Pancreas (tissue), 10 donors: ENCODE results near the gene S100A8. TPM values are rescaled to one million over a fixed set of nuclear protein-coding genes. Genes with fewer than 3 reads are reported as not detected.
"Not testable (repeated sequence)": the region's sequence is repeated elsewhere in the genome, so short reads cannot be mapped to it uniquely, and the experiment has no call there.

Experiments
- ATAC-seq, 4 donors: fragments of 200-7000 bp; cut with Tn5 transposase; one replicate each; pipeline versions ENCODE4 v1.8.0 to v1.9.1; 2020; ENCODE audit warnings: mild to moderate bottlenecking in 4 of 4, moderate library complexity in 4 of 4
- DNase-seq, 6 donors: peaks; one replicate each; pipeline ENCODE4 v3.0.0-alpha.2; 2020
- FAIRE-seq: peaks from 2 replicates; lab custom pipeline; 2012; peaks lifted over from hg19 to GRCh38; lab: Jason Lieb, UNC
- H3K27ac ChIP-seq, 4 donors: fragments of 200-600 bp; sonication (generic); 1 replicate in 3 of 4; 2 replicates in 1 of 4; pipeline versions ENCODE4 v1.5.0 to v1.8.0; 2020
- H3K27me3 ChIP-seq, 4 donors: fragments of 200-600 bp; one replicate each; pipeline ENCODE4 v1.8.0; 2021
- H3K36me3 ChIP-seq, 3 donors: fragments of 200-600 bp; sonication (generic) in 1 of 3; one replicate each; pipeline versions ENCODE4 v1.5.0 to v1.8.0; 2020 to 2021
- H3K4me1 ChIP-seq, 3 donors: fragments of 200-600 bp; one replicate each; pipeline ENCODE4 v1.8.0; 2021
- H3K4me3 ChIP-seq, 4 donors: fragments of 200-600 bp; sonication (generic) in 2 of 4; one replicate each; pipeline versions ENCODE4 v1.5.0 to v1.8.0; 2020 to 2021
- H3K9me3 ChIP-seq, 4 donors: fragments of 200-600 bp; one replicate each; pipeline ENCODE4 v1.8.0; 2021
- CTCF ChIP-seq, 4 donors: fragments of 200-600 bp; sonication (generic) in 3 of 4; IDR thresholded peaks; one replicate each; pipeline versions ENCODE4 v1.5.0 to v1.8.0; 2021; ENCODE audit warnings: antibody characterized with exemption in 4 of 4
- WGBS, 2 donors: extraction: QIAGEN DNeasy Blood & Tissue Kit; methylation state at CpG; one replicate each; pipeline ENCODE4 v1.1.7; 2013; 5-methylcytosine and 5-hydroxymethylcytosine counted together
- intact Hi-C, 3 donors: fragments of 100-400 bp; cut with DNase I; formaldehyde crosslinking; loops; one replicate each; pipeline versions ENCODE4 v1.11.1 to v1.14.2; 2022
- polyA plus RNA-seq, 2 donors: library from polyadenylated mRNA; stranded (reverse); fragments of 200-250 nt; gene quantifications; one replicate each; pipeline ENCODE4 v1.2.3, GENCODE V29; 2013
- total RNA-seq, 6 donors: library from RNA; stranded (reverse); fragmentation: NEBNext Ultra II Directional in 4 of 6; extraction: Animal tissue kit (Norgen Biotek cat#: 25700) in 4 of 6; gene quantifications; one replicate each; pipeline versions ENCODE4 v1.2.1 to v1.2.4, GENCODE V29; 2021 to 2023
- donor health status: healthy with polysubstance abuse.
- donor health status: DM: no; HTN: no; CAD: no; lungs with moderate emphysema.
- donor health status: DM: no; HTN: no; CAD: no.
- donor health status: control.
- donor health status: control.
- donor health status: Bipolar disorder and iron deficiency.
- donor health status: DM: yes; HTN: yes; CAD: no.
- donor health status: DM: no; HTN: no; CAD: no.
- donor health status: DM: no; HTN: no; CAD: no.
- donor health status: DM: yes; HTN: yes; CAD: no.

The S100A8 gene
- total and polyA plus RNA-seq, 8 donors: 2.0 to 41.9 (median 19.7) TPM

GRCh38 chr1:153348511-153349362 lies 42.1 kb downstream of the S100A8 start, which contains the start of gene PGLYRP4:
PGLYRP4 (minus strand) TSS chr1:153348841; CDS start chr1:153347932, 909 bp downstream.
- H3K27me3 ChIP-seq: peaks cover 0 to 16% (median 0%) of the 10 kb centered on the region in 4 donors
- no peak for FAIRE-seq
- no peak within 1 kb of the TSS for H3K4me3 ChIP-seq
- H3K9me3 ChIP-seq: no peaks in the 10 kb centered on the region
- DNase-seq: no peak
- intact Hi-C loops: no loop called here
- no peaks in the 10 kb centered on the region for H3K36me3 ChIP-seq
- WGBS, 2 donors: 40 to 55% methylated on average over 9 to 10 of the region's 10 CpGs
- no peak for TF ChIP-seq CTCF (IDR thresholded peaks at IDR 0.05)
- no peak for ATAC-seq
- no peak within 1 kb of the TSS for H3K27ac ChIP-seq
- no peaks in the 10 kb centered on the region for H3K4me1 ChIP-seq

DNA sequence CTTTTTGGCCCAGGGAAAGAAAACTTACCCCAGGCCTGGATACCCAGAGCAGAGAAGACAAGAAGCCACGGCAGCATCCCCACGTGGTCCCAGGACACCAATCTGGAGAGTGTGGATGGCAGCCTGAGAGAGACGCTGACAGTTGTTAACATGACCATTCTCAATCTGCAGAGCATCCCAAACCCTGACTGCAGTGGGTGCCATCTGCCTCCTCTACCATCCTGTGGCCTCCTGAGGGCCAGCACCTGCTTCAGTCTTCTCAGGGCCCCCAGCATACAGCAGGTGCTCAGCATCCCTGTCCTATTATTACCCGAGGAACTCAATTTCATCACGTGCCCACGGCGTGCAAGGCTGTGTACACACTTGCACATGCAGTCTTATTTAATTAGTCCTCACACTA lies 43.0 kb downstream of the S100A8 start:
- no peak for ATAC-seq
- no peaks in the 10 kb centered on the region for H3K36me3 ChIP-seq
- H3K4me1 ChIP-seq: no peaks in the 10 kb centered on the region
- 35 to 43% methylated on average over 7 of the region's 7 CpGs for WGBS, 2 donors
- no peak for FAIRE-seq
- no peaks in the 10 kb centered on the region for H3K9me3 ChIP-seq
- H3K27me3 ChIP-seq: peaks cover 0 to 11% (median 0%) of the 10 kb centered on the region in 4 donors
- H3K27ac ChIP-seq: no peak overlapping the region
- intact Hi-C loops: no loop called here
- DNase-seq: no peak
- no peak overlapping the region for H3K4me3 ChIP-seq
- TF ChIP-seq CTCF (IDR thresholded peaks at IDR 0.05): no peak

GRCh38 chr1:153347049-153347448 lies 43.8 kb downstream of the S100A8 start:
- FAIRE-seq, H3K9me3 ChIP-seq, ATAC-seq, DNase-seq, H3K36me3 ChIP-seq, intact Hi-C loops, H3K27me3 ChIP-seq, H3K4me3 ChIP-seq, H3K27ac ChIP-seq, H3K4me1 ChIP-seq: not testable (repeated sequence)
- WGBS, 2 donors: 54 to 60% methylated on average over 14 of the region's 14 CpGs

GRCh38 chr1:153346077-153346723 lies 44.7 kb downstream of the S100A8 start:
- ATAC-seq (peak in 1 of 4 donors; percentile 37), DNase-seq (no peak), FAIRE-seq (no peak)
- 45 to 55% methylated on average over 6 of the region's 6 CpGs for WGBS, 2 donors
- no peak for TF ChIP-seq CTCF (IDR thresholded peaks at IDR 0.05)
- Histone ChIP-seq H3K27ac (no peak overlapping the region), H3K4me3 (no peak overlapping the region), H3K9me3 (no peaks in the 10 kb centered on the region), H3K4me1 (no peaks in the 10 kb centered on the region), H3K27me3 (peaks cover 0 to under 1% (median 0%) of the 10 kb centered on the region in 4 donors), H3K36me3 (no peaks in the 10 kb centered on the region)
- intact Hi-C loops: no loop called here

- H3K36me3 ChIP-seq: no peaks in the 10 kb centered on the region
- TF ChIP-seq CTCF (IDR thresholded peaks at IDR 0.05): no peak
- DNase-seq (no peak), FAIRE-seq (no peak), ATAC-seq (no peak)
- H3K4me1 ChIP-seq: no peaks in the 10 kb centered on the region
- no peak overlapping the region for H3K4me3 ChIP-seq
- H3K9me3 ChIP-seq: no peaks in the 10 kb centered on the region
- H3K27ac ChIP-seq: peak overlapping the region in 1 of 4 donors; percentile 72
- intact Hi-C loops: no loop called here
- 63 to 67% methylated on average over 14 of the region's 14 CpGs for WGBS, 2 donors
- H3K27me3 ChIP-seq: no peaks in the 10 kb centered on the region
Observed at GRCh38 chr1:153345187-153346076, 45.4 kb downstream of the S100A8 start.
